Measurements from ENCODE around the gene NCMAP.
A peak's percentile ranks its signal among the peaks of the same experiment; 100 is the strongest.

NCMAP gene

GRCh38 chr1:24640288-24640687, 84.4 kb downstream of the NCMAP start:
- H4K20me1 ChIP-seq (ENCODE audit: insufficient read depth, low read length): no peaks in the 10 kb centered on the region
- H3K4me1 ChIP-seq (ENCODE audit: insufficient read depth, low read length, severe bottlenecking): peaks cover 20% of the 10 kb centered on the region
- no peaks in the 10 kb centered on the region for H3K27me3 ChIP-seq (ENCODE audit: insufficient read depth, low read length)
- H2AFZ ChIP-seq (ENCODE audit: low read length): no peak overlapping the region
- no peaks in the 10 kb centered on the region for H3K9me2 ChIP-seq (ENCODE audit: low read depth, low read length)
- no peak overlapping the region for H3K4me3 ChIP-seq (ENCODE audit: low read depth, low read length, poor library complexity, severe bottlenecking)
- H3K4me2 ChIP-seq (ENCODE audit: low read length): no peak overlapping the region
- no peaks in the 10 kb centered on the region for H3K9me3 ChIP-seq (ENCODE audit: low read length)
- H3K9ac ChIP-seq (ENCODE audit: low read length): no peak overlapping the region
- H3K36me3 ChIP-seq (ENCODE audit: insufficient read depth, low read length): peaks cover 5% of the 10 kb centered on the region; the same call in 1 of the 2 replicates
- H3K79me2 ChIP-seq (ENCODE audit: insufficient read depth, low read length): peaks cover 21% of the 10 kb centered on the region
- no peaks in the 10 kb centered on the region for H3F3A ChIP-seq (ENCODE audit: insufficient read depth, low read length)
- no peak overlapping the region for H3K27ac ChIP-seq (ENCODE audit: low read depth, low read length, poor library complexity, severe bottlenecking)
- TF ChIP-seq EZH2 (IDR thresholded peaks at IDR 0.05; ENCODE audit: borderline replicate concordance, low read length): no peak

GRCh38 chr1:24641646-24642151, 85.8 kb downstream of the NCMAP start:
- peaks cover 24% of the 10 kb centered on the region for H3K4me1 ChIP-seq (ENCODE audit: insufficient read depth, low read length, severe bottlenecking)

GRCh38 chr1:24642481-24643362, 86.8 kb downstream of the NCMAP start, which contains the start of gene SRRM1:
Gene SRRM1, plus strand, starts transcription at chr1:24643302. Its CDS starts 25 bp downstream, at chr1:24643327.
- H2AFZ ChIP-seq (ENCODE audit: low read length): no peak within 1 kb of the TSS
- peak within 1 kb of the TSS; percentile 73 for H3K27ac ChIP-seq (ENCODE audit: low read depth, low read length, poor library complexity, severe bottlenecking)
- H3K4me2 ChIP-seq (ENCODE audit: low read length): peak within 1 kb of the TSS; percentile 75
- H3K9ac ChIP-seq (ENCODE audit: low read length): peak within 1 kb of the TSS; percentile 96
- H3K9me2 ChIP-seq (ENCODE audit: low read depth, low read length): no peaks in the 10 kb centered on the region
- peaks cover 24% of the 10 kb centered on the region for H3K4me1 ChIP-seq (ENCODE audit: insufficient read depth, low read length, severe bottlenecking)
- peak; percentile 34 for TF ChIP-seq CTCF (IDR thresholded peaks at IDR 0.05; ENCODE audit: low read length)
- TF ChIP-seq EZH2 (IDR thresholded peaks at IDR 0.05; ENCODE audit: borderline replicate concordance, low read length): no peak
- peaks cover 34% of the 10 kb centered on the region for H3K79me2 ChIP-seq (ENCODE audit: insufficient read depth, low read length)
- no peaks in the 10 kb centered on the region for H4K20me1 ChIP-seq (ENCODE audit: insufficient read depth, low read length)
- H3K36me3 ChIP-seq (ENCODE audit: insufficient read depth, low read length): peaks cover 30% of the 10 kb centered on the region
- peak within 1 kb of the TSS; percentile 94 for H3K4me3 ChIP-seq (ENCODE audit: low read depth, low read length, poor library complexity, severe bottlenecking)
- H3F3A ChIP-seq (ENCODE audit: insufficient read depth, low read length): no peaks in the 10 kb centered on the region
- no peaks in the 10 kb centered on the region for H3K9me3 ChIP-seq (ENCODE audit: low read length)
- no peaks in the 10 kb centered on the region for H3K27me3 ChIP-seq (ENCODE audit: insufficient read depth, low read length)

More at GRCh38 chr1:24641646-24642151, 85.8 kb downstream of the NCMAP start:
- H2AFZ ChIP-seq (ENCODE audit: low read length): no peak overlapping the region
- peaks cover 19% of the 10 kb centered on the region for H3K36me3 ChIP-seq (ENCODE audit: insufficient read depth, low read length)
- no peak overlapping the region for H3K27ac ChIP-seq (ENCODE audit: low read depth, low read length, poor library complexity, severe bottlenecking)
- no peaks in the 10 kb centered on the region for H4K20me1 ChIP-seq (ENCODE audit: insufficient read depth, low read length)
- peaks cover 34% of the 10 kb centered on the region for H3K79me2 ChIP-seq (ENCODE audit: insufficient read depth, low read length)
- no peaks in the 10 kb centered on the region for H3K27me3 ChIP-seq (ENCODE audit: insufficient read depth, low read length)
- H3K4me2 ChIP-seq (ENCODE audit: low read length): peak overlapping the region; percentile 72
- TF ChIP-seq EZH2 (IDR thresholded peaks at IDR 0.05; ENCODE audit: borderline replicate concordance, low read length) (no peak), CTCF (IDR thresholded peaks at IDR 0.05; ENCODE audit: low read length) (no peak)
- peak overlapping the region; percentile 69 for H3K4me3 ChIP-seq (ENCODE audit: low read depth, low read length, poor library complexity, severe bottlenecking)
- H3K9me2 ChIP-seq (ENCODE audit: low read depth, low read length): no peaks in the 10 kb centered on the region
- H3K9ac ChIP-seq (ENCODE audit: low read length): peak overlapping the region; percentile 81; the same call in 1 of the 2 replicates
- no peaks in the 10 kb centered on the region for H3K9me3 ChIP-seq (ENCODE audit: low read length)
- no peaks in the 10 kb centered on the region for H3F3A ChIP-seq (ENCODE audit: insufficient read depth, low read length)
